ENCODE results near the gene RERE.

- TF ChIP-seq ZNF423 (CRISPR knock-in tag; IDR thresholded peaks at IDR 0.05): no peak
- TF ChIP-seq, protein P1, sequence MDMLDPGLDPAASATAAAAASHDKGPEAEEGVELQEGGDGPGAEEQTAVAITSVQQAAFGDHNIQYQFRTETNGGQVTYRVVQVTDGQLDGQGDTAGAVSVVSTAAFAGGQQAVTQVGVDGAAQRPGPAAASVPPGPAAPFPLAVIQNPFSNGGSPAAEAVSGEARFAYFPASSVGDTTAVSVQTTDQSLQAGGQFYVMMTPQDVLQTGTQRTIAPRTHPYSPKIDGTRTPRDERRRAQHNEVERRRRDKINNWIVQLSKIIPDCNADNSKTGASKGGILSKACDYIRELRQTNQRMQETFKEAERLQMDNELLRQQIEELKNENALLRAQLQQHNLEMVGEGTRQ (CRISPR knock-in tag; IDR thresholded peaks at IDR 0.05): no peak
These were observed 239.1 kb downstream of the RERE start for GRCh38 chr1:8578132-8578877.

Data from WTC11 (cell line).